ENCODE measurements around the gene B9D1. TPM values are rescaled to one million over a fixed set of nuclear protein-coding genes. Genes with fewer than 3 reads are reported as not detected.

The B9D1 gene
- total and polyA plus RNA-seq, 2 of the 13 experiments (the other 11 are each of a cell fraction or from before 2014, with no cell fraction given), result 27.7 to 31.1 TPM

DNA sequence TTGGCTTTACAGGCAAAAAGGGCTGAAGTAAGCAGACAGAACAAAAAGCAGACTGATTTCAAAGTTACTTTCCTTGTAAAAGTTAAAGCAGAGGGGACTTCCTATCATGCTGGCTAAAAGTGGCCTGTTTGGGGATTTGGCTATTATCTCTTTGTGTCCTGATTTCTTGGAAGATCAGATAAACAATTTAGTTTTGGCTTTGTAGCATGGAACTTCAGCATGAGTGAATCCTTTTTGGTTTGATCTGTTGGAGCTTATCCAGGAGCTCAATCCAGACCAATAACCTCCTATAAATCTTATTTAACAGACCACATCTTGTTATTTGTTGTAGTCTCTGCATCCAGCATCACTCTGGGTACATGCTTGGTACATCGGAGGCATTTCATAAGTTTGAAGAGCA is 39.6 kb upstream of the B9D1 start (continued):
- TF ChIP-seq, protein P1, sequence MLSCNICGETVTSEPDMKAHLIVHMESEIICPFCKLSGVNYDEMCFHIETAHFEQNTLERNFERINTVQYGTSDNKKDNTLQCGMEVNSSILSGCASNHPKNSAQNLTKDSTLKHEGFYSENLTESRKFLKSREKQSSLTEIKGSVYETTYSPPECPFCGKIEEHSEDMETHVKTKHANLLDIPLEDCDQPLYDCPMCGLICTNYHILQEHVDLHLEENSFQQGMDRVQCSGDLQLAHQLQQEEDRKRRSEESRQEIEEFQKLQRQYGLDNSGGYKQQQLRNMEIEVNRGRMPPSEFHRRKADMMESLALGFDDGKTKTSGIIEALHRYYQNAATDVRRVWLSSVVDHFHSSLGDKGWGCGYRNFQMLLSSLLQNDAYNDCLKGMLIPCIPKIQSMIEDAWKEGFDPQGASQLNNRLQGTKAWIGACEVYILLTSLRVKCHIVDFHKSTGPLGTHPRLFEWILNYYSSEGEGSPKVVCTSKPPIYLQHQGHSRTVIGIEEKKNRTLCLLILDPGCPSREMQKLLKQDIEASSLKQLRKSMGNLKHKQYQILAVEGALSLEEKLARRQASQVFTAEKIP (CRISPR knock-in tag; IDR thresholded peaks at IDR 0.05; ENCODE audit: borderline replicate concordance), result no peak
- TF ChIP-seq ELK4 (CRISPR knock-in tag; IDR thresholded peaks at IDR 0.05; ENCODE audit: borderline replicate concordance), result no peak
- TF ChIP-seq, protein P2, sequence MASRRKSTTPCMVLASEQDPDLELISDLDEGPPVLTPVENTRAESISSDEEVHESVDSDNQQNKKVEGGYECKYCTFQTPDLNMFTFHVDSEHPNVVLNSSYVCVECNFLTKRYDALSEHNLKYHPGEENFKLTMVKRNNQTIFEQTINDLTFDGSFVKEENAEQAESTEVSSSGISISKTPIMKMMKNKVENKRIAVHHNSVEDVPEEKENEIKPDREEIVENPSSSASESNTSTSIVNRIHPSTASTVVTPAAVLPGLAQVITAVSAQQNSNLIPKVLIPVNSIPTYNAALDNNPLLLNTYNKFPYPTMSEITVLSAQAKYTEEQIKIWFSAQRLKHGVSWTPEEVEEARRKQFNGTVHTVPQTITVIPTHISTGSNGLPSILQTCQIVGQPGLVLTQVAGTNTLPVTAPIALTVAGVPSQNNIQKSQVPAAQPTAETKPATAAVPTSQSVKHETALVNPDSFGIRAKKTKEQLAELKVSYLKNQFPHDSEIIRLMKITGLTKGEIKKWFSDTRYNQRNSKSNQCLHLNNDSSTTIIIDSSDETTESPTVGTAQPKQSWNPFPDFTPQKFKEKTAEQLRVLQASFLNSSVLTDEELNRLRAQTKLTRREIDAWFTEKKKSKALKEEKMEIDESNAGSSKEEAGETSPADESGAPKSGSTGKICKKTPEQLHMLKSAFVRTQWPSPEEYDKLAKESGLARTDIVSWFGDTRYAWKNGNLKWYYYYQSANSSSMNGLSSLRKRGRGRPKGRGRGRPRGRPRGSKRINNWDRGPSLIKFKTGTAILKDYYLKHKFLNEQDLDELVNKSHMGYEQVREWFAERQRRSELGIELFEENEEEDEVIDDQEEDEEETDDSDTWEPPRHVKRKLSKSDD (CRISPR knock-in tag; IDR thresholded peaks at IDR 0.05; ENCODE audit: low read depth), result no peak

- Histone ChIP-seq H3K4me1 (ENCODE audit: insufficient read depth, low read length) (peaks cover 20% of the 10 kb centered on the region), H3K27ac (ENCODE audit: extremely low read length, insufficient read depth, low read length) (no peak overlapping the region), H3K9me3 (ENCODE audit: low read length) (no peaks in the 10 kb centered on the region), H3K4me2 (ENCODE audit: low read depth, low read length) (no peak overlapping the region), H3K9ac (ENCODE audit: insufficient read depth, low read depth, low read length) (no peak overlapping the region), H4K20me1 (ENCODE audit: insufficient read depth, low read length) (no peaks in the 10 kb centered on the region), H2AFZ (ENCODE audit: low read length) (no peak overlapping the region), H3K36me3 (replicated peaks in 1 of 2; ENCODE audit: control insufficient read depth in 1 of 2, insufficient read depth in 2 of 2, low read length in 2 of 2) (no peaks in the 10 kb centered on the region), H3K79me2 (ENCODE audit: insufficient read depth, low read length) (no peaks in the 10 kb centered on the region), H3K27me3 (ENCODE audit: control insufficient read depth in 1 of 2, insufficient read depth in 2 of 2, low read length in 2 of 2) (no peaks in the 10 kb centered on the region), H3K4me3 (replicated peaks in 1 of 3; ENCODE audit: insufficient read depth in 1 of 3, low read depth in 2 of 3, low read length in 3 of 3) (no peak overlapping the region)
- 38% methylated on average over 8 of the region's 8 CpGs for WGBS (ENCODE audit: low lambda C conversion rate)
- no peak for DNase-seq (ENCODE audit: low spot score)
- no TSS peak for BruUV-seq (replicated peaks)
- POLR2A ChIA-PET, result no interaction called here
- in situ Hi-C loops (cut with HindIII; ENCODE audit: extremely low pct_ligation_motif_present, low pct_unique_long_range_greater_than_20kb) (no loop called here), intact Hi-C loops (cut with micrococcal nuclease; ENCODE audit: unreplicated experiment) (no loop called here)
- FAIRE-seq, result no peak
- TF ChIP-seq SYNCRIP (IDR thresholded peaks at IDR 0.05; ENCODE audit: insufficient read depth, low read depth, low read length), result no peak
- ATAC-seq, result no peak
- CTCF ChIA-PET (ENCODE audit: low intra/inter-chr PET ratio, low total read pairs), result no interaction called here
These were observed 38.9 kb upstream of the B9D1 start for GRCh38 chr17:19401321-19402010.
